ENCODE measurements around the gene IRF2BPL. TPM values are rescaled to one million over a fixed set of nuclear protein-coding genes. Genes with fewer than 3 reads are reported as not detected.

The IRF2BPL gene
- total RNA-seq, 1 experiment from 2014 or later: 142 TPM

GRCh38 chr14:76977793-76978720 lies 50.5 kb downstream of the IRF2BPL start:
- no peaks in the 10 kb centered on the region for H3K27me3 ChIP-seq (ENCODE audit: control insufficient read depth, insufficient read depth, low read length)
- no peaks in the 10 kb centered on the region for H3K36me3 ChIP-seq (replicated peaks; ENCODE audit: control insufficient read depth, insufficient read depth, low read length)
- no peak overlapping the region for H3K4me3 ChIP-seq (ENCODE audit: insufficient read depth, low read depth, low read length)
- no peak for DNase-seq

- DNase-seq: no peak
- H3K27me3 ChIP-seq (ENCODE audit: control insufficient read depth, insufficient read depth, low read length): no peaks in the 10 kb centered on the region
- no peak overlapping the region for H3K4me3 ChIP-seq (ENCODE audit: insufficient read depth, low read depth, low read length)
- H3K36me3 ChIP-seq (replicated peaks; ENCODE audit: control insufficient read depth, insufficient read depth, low read length): no peaks in the 10 kb centered on the region
Measured at GRCh38 chr14:76976240-76977005, 52.1 kb downstream of the IRF2BPL start.

DNA sequence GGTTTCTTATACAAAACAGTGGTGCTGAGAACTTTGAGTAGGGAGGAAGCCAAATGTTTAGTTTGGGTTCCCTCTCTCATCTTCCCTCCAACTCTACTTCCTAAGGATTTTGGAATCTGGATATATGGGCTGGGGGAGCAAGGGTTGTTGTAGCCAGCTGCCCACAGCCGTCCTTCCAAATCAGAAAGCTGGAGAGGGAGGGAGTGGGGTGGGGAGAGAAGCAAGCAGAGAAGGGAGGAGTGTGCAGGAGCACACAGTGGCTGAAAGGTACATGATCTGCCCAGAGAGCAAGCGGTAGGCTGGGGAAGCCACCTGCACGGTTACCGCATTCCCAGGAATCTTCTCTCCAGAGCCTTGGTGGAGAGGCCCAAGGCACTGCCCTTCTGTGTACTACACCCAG lies 52.7 kb downstream of the IRF2BPL start:
- Histone ChIP-seq H3K27me3 (ENCODE audit: control insufficient read depth, insufficient read depth, low read length) (no peaks in the 10 kb centered on the region), H3K36me3 (replicated peaks; ENCODE audit: control insufficient read depth, insufficient read depth, low read length) (no peaks in the 10 kb centered on the region), H3K4me3 (ENCODE audit: insufficient read depth, low read depth, low read length) (no peak overlapping the region)
- no peak for DNase-seq

- no peaks in the 10 kb centered on the region for H3K36me3 ChIP-seq (replicated peaks; ENCODE audit: control insufficient read depth, insufficient read depth, low read length)
- H3K4me3 ChIP-seq (ENCODE audit: insufficient read depth, low read depth, low read length): no peak overlapping the region
- no peak for DNase-seq
- H3K27me3 ChIP-seq (ENCODE audit: control insufficient read depth, insufficient read depth, low read length): no peaks in the 10 kb centered on the region
Measured at GRCh38 chr14:76975051-76975450, 53.5 kb downstream of the IRF2BPL start.

Other genes starting within 250 kb of the IRF2BPL start
- gene ANGEL1, start 215.8 kb downstream of the IRF2BPL start, total RNA-seq (2014; rRNA removed; shearing (Covaris generic)): 23.3 and 28.5 TPM in 2 replicates
- gene LRRC74A, start 202.3 kb downstream of the IRF2BPL start, total RNA-seq (2014; rRNA removed; shearing (Covaris generic)): not detected in 2 replicates
- gene CIPC, start 69.5 kb upstream of the IRF2BPL start, total RNA-seq (2014; rRNA removed; shearing (Covaris generic)): 18.7 and 22.3 TPM in 2 replicates
- gene ZDHHC22, start 113.1 kb upstream of the IRF2BPL start, total RNA-seq (2014; rRNA removed; shearing (Covaris generic)): 8.9 and 11.6 TPM in 2 replicates
- gene TMEM63C, start 153.1 kb upstream of the IRF2BPL start, total RNA-seq (2014; rRNA removed; shearing (Covaris generic)): 2.1 and 2.2 TPM in 2 replicates
- gene NGB, start 242.5 kb upstream of the IRF2BPL start, total RNA-seq (2014; rRNA removed; shearing (Covaris generic)): 0.07 TPM in 1 of 2 replicates, not detected in the other

Measured in H7 (cell line).